K562 (cell line): ENCODE data around the gene RNF26. TPM values are rescaled to one million over a fixed set of nuclear protein-coding genes. Genes with fewer than 3 reads are reported as not detected.

Experiments
- ATF7 ChIP-seq: fragments of 450-650 bp; IDR thresholded peaks from 2 replicates; pipeline ENCODE4 v1.7.1; 2014; ENCODE audit warnings: mild to moderate bottlenecking, moderate library complexity
- BRD4 ChIP-seq: fragments of 200-600 bp; sonication (generic); IDR thresholded peaks from 2 replicates; pipeline ENCODE4 v1.6.1; 2017; ENCODE audit warnings: inconsistent platforms
- CC2D1A ChIP-seq: fragments of 450-650 bp; IDR thresholded peaks from 2 replicates; pipeline ENCODE4 v1.6.1; 2017; ENCODE audit warnings: mild to moderate bottlenecking
- FOSL1 ChIP-seq: fragments of 200-800 bp; sonication (Bioruptor generic); conservative IDR thresholded peaks from 2 replicates; pipeline ENCODE4 v1.6.1; 2016; ENCODE audit warnings: missing genetic modification characterization, missing compliant biosample characterization
- HCFC1 ChIP-seq: IDR thresholded peaks from 2 replicates; pipeline ENCODE4 v1.6.1; 2012; ENCODE audit warnings: low read depth, low read length, improper control_type of control experiment
- HEY1 ChIP-seq: fragments of 250-450 bp; sonication (Bioruptor Pico); IDR thresholded peaks from 2 replicates; pipeline ENCODE4 v1.5.0; 2020; ENCODE audit warnings: mild to moderate bottlenecking, moderate library complexity, borderline replicate concordance
- MAFG ChIP-seq: fragments of 450-650 bp; conservative IDR thresholded peaks from 2 replicates; pipeline ENCODE4 v1.6.1; 2016; ENCODE audit warnings: missing genetic modification characterization, missing compliant biosample characterization
- SIN3A ChIP-seq, 2 experiments: fragments of 150-350 bp in 1 of 2; IDR thresholded peaks; 2 replicates each; pipeline ENCODE4 v1.6.1; 2011 to 2016; ENCODE audit warnings: borderline replicate concordance in 2 of 2, low read depth in 2 of 2, low read length in 2 of 2, mild to moderate bottlenecking in 2 of 2, moderate library complexity in 2 of 2; ENCODE audit not compliant: control insufficient read depth in 1 of 2
- SIN3B ChIP-seq: fragments of 450-650 bp; IDR thresholded peaks from 2 replicates; pipeline ENCODE4 v1.6.1; 2017; ENCODE audit warnings: low read depth, mild to moderate bottlenecking, moderate library complexity
- TAF7 ChIP-seq: fragments of 450-650 bp; IDR thresholded peaks from 2 replicates; pipeline ENCODE4 v1.6.1; 2016; ENCODE audit warnings: missing genetic modification characterization, missing compliant biosample characterization
- TGIF2 ChIP-seq: sonication (generic); formaldehyde crosslinking; IDR thresholded peaks from 2 replicates; pipeline ENCODE4 v1.8.1; 2022; ENCODE audit warnings: mild to moderate bottlenecking, missing genetic modification reagents, moderate library complexity
- ZNF24 ChIP-seq: fragments of 450-650 bp; IDR thresholded peaks from 2 replicates; pipeline ENCODE4 v1.6.1; 2016
- ZNF431 ChIP-seq: sonication (generic); formaldehyde crosslinking; IDR thresholded peaks from 2 replicates; pipeline ENCODE4 v1.8.0; 2022; ENCODE audit warnings: mild to moderate bottlenecking, missing genetic modification reagents
- ZNF717 ChIP-seq: fragments of 250-450 bp; sonication (Bioruptor Pico); IDR thresholded peaks from 2 replicates; pipeline ENCODE4 v1.5.0; 2021
- ZZZ3 ChIP-seq: fragments of 450-650 bp; IDR thresholded peaks from 2 replicates; pipeline ENCODE4 v1.6.1; 2016; ENCODE audit warnings: antibody characterized with exemption, mild to moderate bottlenecking, moderate library complexity
- polyA plus RNA-seq, 8 experiments: library from polyadenylated mRNA; depleted of rRNA in 4 of 8; stranded (reverse) in 5 of 8; unstranded in 3 of 8; fragments of >200 nt; fragmentation: Nextera tagmentation in 2 of 8; fragmentation: Illumina TruSeq in 1 of 8; extraction: Ambion mirVana in 2 of 8; extraction: Trizol in 1 of 8; gene quantifications; 2 replicates each; pipeline versions ENCODE4 v1.2.1 to v1.2.3, GENCODE V29; 2011 to 2014; ENCODE audit warnings: inconsistent platforms in 1 of 8, missing spikeins in 1 of 8
- total RNA-seq, 7 experiments: library from RNA; depleted of rRNA in 6 of 7; stranded (reverse); fragments of >200 nt in 6 of 7; fragmentation: Illumina TruSeq in 2 of 7; extraction: Trizol in 2 of 7; gene quantifications; 2 replicates each; pipeline versions ENCODE4 v1.2.1 to v1.2.3, GENCODE V29; 2011 to 2021; ENCODE audit warnings: low replicate concordance in 1 of 7
- TF ChIP-seq, protein P1 (sequence below), 2 experiments: fragments of 450-650 bp; conservative IDR thresholded peaks; 2 replicates each; pipeline ENCODE4 v1.6.1; 2017; ENCODE audit warnings: mild to moderate bottlenecking in 2 of 2, moderate library complexity in 2 of 2
- TF ChIP-seq, protein P2 (sequence below), 2 experiments: IDR thresholded peaks; 2 replicates each; pipeline ENCODE4 v1.6.1; 2011; ENCODE audit warnings: borderline replicate concordance in 1 of 2, control low read depth in 1 of 2, low read depth in 1 of 2, low read length in 1 of 2, mild to moderate bottlenecking in 1 of 2, mixed read lengths in 1 of 2, moderate library complexity in 1 of 2; ENCODE audit not compliant: insufficient read depth in 1 of 2, insufficient read length in 1 of 2, poor library complexity in 1 of 2, severe bottlenecking in 1 of 2; ENCODE audit errors: extremely low read depth in 1 of 2
- TF ChIP-seq, protein P3 (sequence below), 2 experiments: fragments of 450-650 bp; IDR thresholded peaks; 2 replicates each; pipeline ENCODE4 v1.6.1; 2016
- TF ChIP-seq, protein P4 (sequence below): fragments of 450-650 bp; IDR thresholded peaks from 2 replicates; pipeline ENCODE4 v1.6.1; 2016; ENCODE audit warnings: borderline replicate concordance
- TF ChIP-seq, protein P5 (sequence below): sonication (generic); formaldehyde crosslinking; IDR thresholded peaks from 2 replicates; pipeline ENCODE4 v1.8.0; 2022; ENCODE audit warnings: mild to moderate bottlenecking, low read depth, missing genetic modification reagents

The RNF26 gene
- total and polyA plus RNA-seq, 9 of the 15 experiments (the other 6 are each of a cell fraction or from before 2014, with no cell fraction given), result 5.3 to 53.6 (median 12.7) TPM

DNA sequence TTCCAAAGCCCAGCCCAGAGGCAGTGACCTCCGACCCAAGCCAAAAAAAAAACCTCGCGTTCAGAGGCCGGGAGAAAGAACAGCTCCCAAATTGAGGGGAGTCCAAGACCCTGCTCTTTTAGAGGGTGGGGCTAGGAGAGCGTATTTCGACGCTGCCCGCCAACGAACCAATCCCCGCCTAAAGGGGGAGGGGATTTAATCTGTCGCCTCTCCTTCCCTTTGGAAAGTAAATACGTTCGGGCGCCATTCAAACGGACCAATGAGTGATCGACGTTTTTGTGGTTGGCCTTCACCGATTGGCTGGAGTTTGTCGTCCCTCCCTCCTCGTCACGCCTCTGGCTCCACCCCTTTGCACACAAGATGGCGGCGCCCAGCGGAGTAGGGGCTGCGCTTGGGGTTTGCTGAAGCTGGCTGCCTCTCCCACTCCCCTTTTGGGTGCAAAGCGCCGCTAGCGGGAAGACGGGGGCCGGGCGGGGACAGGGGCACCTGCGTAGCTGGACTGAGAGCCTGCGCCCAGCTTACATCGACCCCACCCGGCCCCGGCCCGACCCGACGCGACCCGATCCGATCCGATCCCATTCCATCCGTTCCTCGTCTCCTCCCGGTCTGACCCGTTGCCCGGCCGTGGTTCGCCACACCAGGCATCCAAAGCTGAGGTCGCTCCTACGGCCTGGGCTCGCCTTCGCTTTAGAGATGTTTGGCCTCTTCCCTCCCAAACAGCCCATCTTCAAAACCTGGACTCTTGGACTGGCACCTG lies at the start of gene RNF26 (continued):
- TF ChIP-seq SIN3A (IDR thresholded peaks at IDR 0.05; ENCODE audit: borderline replicate concordance in 2 of 2, control insufficient read depth in 1 of 2, low read depth in 2 of 2, low read length in 2 of 2), result peak; percentile 65; a peak in 2 of 4 replicates
- TF ChIP-seq CC2D1A, result peak; percentile 69; the same call in 1 of the 2 replicates
- TF ChIP-seq FOSL1 (tag), result 0 out of 2 replicates have a peak, but pooled peaks have one; percentile 24
- peak; percentile 74; the same call in 1 of the 2 replicates for TF ChIP-seq BRD4
- TF ChIP-seq, protein P1, sequence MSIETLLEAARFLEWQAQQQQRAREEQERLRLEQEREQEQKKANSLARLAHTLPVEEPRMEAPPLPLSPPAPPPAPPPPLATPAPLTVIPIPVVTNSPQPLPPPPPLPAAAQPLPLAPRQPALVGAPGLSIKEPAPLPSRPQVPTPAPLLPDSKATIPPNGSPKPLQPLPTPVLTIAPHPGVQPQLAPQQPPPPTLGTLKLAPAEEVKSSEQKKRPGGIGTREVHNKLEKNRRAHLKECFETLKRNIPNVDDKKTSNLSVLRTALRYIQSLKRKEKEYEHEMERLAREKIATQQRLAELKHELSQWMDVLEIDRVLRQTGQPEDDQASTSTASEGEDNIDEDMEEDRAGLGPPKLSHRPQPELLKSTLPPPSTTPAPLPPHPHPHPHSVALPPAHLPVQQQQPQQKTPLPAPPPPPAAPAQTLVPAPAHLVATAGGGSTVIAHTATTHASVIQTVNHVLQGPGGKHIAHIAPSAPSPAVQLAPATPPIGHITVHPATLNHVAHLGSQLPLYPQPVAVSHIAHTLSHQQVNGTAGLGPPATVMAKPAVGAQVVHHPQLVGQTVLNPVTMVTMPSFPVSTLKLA (conservative IDR thresholded peaks at IDR 0.05), result peak in 1 of 2 experiments; percentile 67; a peak in 2 of 4 replicates
- no peak for TF ChIP-seq ZNF431 (CRISPR knock-in tag)
- TF ChIP-seq MAFG (tag), result no peak
- TF ChIP-seq, protein P2, sequence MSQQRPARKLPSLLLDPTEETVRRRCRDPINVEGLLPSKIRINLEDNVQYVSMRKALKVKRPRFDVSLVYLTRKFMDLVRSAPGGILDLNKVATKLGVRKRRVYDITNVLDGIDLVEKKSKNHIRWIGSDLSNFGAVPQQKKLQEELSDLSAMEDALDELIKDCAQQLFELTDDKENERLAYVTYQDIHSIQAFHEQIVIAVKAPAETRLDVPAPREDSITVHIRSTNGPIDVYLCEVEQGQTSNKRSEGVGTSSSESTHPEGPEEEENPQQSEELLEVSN (IDR thresholded peaks at IDR 0.05; ENCODE audit: borderline replicate concordance in 1 of 2, extremely low read depth in 1 of 2, insufficient read depth in 1 of 2, insufficient read length in 1 of 2, low read depth in 1 of 2, low read length in 1 of 2, poor library complexity in 1 of 2, severe bottlenecking in 1 of 2), result peak in 1 of 2 experiments; percentile 47
- TF ChIP-seq HEY1 (CRISPR knock-in tag), result no peak
- TF ChIP-seq ZNF24, result no peak
- TF ChIP-seq, protein P3, sequence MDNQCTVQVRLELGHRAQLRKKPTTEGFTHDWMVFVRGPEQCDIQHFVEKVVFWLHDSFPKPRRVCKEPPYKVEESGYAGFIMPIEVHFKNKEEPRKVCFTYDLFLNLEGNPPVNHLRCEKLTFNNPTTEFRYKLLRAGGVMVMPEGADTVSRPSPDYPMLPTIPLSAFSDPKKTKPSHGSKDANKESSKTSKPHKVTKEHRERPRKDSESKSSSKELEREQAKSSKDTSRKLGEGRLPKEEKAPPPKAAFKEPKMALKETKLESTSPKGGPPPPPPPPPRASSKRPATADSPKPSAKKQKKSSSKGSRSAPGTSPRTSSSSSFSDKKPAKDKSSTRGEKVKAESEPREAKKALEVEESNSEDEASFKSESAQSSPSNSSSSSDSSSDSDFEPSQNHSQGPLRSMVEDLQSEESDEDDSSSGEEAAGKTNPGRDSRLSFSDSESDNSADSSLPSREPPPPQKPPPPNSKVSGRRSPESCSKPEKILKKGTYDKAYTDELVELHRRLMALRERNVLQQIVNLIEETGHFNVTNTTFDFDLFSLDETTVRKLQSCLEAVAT (IDR thresholded peaks at IDR 0.05), result 0 out of 4 replicates have a peak, but pooled peaks of 1 of the 2 experiments have one; percentile 43
- no peak for TF ChIP-seq TGIF2 (CRISPR knock-in tag)
- TF ChIP-seq HCFC1, result peak; percentile 57
- TF ChIP-seq, protein P4, sequence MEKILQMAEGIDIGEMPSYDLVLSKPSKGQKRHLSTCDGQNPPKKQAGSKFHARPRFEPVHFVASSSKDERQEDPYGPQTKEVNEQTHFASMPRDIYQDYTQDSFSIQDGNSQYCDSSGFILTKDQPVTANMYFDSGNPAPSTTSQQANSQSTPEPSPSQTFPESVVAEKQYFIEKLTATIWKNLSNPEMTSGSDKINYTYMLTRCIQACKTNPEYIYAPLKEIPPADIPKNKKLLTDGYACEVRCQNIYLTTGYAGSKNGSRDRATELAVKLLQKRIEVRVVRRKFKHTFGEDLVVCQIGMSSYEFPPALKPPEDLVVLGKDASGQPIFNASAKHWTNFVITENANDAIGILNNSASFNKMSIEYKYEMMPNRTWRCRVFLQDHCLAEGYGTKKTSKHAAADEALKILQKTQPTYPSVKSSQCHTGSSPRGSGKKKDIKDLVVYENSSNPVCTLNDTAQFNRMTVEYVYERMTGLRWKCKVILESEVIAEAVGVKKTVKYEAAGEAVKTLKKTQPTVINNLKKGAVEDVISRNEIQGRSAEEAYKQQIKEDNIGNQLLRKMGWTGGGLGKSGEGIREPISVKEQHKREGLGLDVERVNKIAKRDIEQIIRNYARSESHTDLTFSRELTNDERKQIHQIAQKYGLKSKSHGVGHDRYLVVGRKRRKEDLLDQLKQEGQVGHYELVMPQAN, result peak; percentile 77
- TF ChIP-seq SIN3B, result peak; percentile 98
- no peak for TF ChIP-seq ZNF717 (CRISPR knock-in tag)
- TF ChIP-seq, protein P5, sequence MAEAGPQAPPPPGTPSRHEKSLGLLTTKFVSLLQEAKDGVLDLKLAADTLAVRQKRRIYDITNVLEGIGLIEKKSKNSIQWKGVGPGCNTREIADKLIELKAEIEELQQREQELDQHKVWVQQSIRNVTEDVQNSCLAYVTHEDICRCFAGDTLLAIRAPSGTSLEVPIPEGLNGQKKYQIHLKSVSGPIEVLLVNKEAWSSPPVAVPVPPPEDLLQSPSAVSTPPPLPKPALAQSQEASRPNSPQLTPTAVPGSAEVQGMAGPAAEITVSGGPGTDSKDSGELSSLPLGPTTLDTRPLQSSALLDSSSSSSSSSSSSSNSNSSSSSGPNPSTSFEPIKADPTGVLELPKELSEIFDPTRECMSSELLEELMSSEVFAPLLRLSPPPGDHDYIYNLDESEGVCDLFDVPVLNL, result peak; percentile 87
- TF ChIP-seq TAF7 (tag), result peak; percentile 59; the same call in 1 of the 2 replicates
- TF ChIP-seq ATF7, result peak; percentile 62
- TF ChIP-seq ZZZ3, result no peak
